KOPT-K1 (cell line): ENCODE results near the gene LPAR5.

Source experiments
- H3K27ac ChIP-seq: fragments of 200-600 bp; sonication (generic); 2 replicates; pipeline ENCODE4 v1.5.1; 2016; ENCODE audit warnings: antibody characterized with exemption, mild to moderate bottlenecking, low read depth, low read length; ENCODE audit not compliant: poor library complexity, severe bottlenecking
- H3K36me3 ChIP-seq: fragments of 200-600 bp; sonication (generic); 2 replicates; pipeline ENCODE4 v1.5.1; 2017; ENCODE audit warnings: antibody characterized with exemption, mild to moderate bottlenecking, low read length, moderate library complexity; ENCODE audit not compliant: insufficient read depth
- H3K9me3 ChIP-seq: fragments of 200-600 bp; sonication (generic); 2 replicates; pipeline ENCODE4 v1.5.1; 2017; ENCODE audit warnings: antibody characterized with exemption, low read length, mild to moderate bottlenecking; ENCODE audit not compliant: insufficient read depth, poor library complexity, severe bottlenecking

LPAR5 gene

DNA sequence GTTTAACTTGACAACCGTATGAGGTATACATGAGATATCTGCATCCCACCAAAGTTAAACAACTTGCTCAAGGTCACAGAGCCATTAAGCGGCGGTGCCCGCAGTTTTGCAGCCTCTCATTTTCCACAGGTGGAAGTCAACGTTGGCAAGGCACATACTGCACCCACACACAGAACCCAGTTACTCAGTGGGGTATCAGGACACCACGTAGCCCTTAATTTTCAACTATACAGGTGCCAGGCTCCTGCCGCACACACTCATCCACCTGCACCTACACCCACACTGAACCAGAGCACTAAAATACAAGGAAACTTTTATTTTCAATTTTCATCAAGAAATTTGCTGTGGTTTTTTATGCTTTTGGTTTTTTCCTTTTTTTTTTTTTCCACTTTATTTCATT is 66.0 kb downstream of the LPAR5 start:
- no peak overlapping the region for H3K27ac ChIP-seq
- peaks cover 83% of the 10 kb centered on the region for H3K36me3 ChIP-seq
- H3K9me3 ChIP-seq, result no peaks in the 10 kb centered on the region

DNA sequence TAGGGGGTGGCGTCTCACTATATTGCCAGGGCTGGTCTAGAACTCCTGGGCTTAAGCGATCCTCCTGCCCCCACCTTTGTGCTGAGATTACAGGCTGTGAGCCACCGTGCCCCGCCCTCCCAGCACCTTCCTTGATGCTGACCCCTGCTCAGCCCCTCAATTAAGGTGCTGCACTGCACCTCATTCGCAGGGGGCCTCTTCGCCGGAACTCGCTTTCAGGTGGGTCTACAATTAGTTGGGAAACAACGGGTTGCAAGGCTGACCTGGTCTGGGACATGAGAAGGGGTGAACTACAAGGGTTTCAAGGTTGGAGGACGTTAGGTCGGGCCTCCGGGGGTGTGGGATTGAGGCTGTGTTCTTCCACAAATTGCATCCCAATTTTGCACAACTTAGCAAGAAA is 66.4 kb downstream of the LPAR5 start:
- H3K36me3 ChIP-seq, result peaks cover 83% of the 10 kb centered on the region
- no peak overlapping the region for H3K27ac ChIP-seq
- H3K9me3 ChIP-seq, result no peaks in the 10 kb centered on the region
